GM19099 (cell line): ENCODE measurements around the gene COL2A1.

ENCODE experiments used
- POLR2A ChIP-seq: IDR thresholded peaks from 3 replicates; pipeline ENCODE4 v1.6.1; 2011; ENCODE audit warnings: low read depth; ENCODE audit not compliant: insufficient read length; ENCODE audit errors: extremely low read depth

COL2A1 gene

GRCh38 chr12:47980779-47981495, 23.3 kb downstream of the COL2A1 start:
- TF ChIP-seq POLR2A, result no peak

GRCh38 chr12:47980197-47980596, 24.1 kb downstream of the COL2A1 start:
- no peak for TF ChIP-seq POLR2A

- no peak for TF ChIP-seq POLR2A
Observed at GRCh38 chr12:47979686-47980085, 24.6 kb downstream of the COL2A1 start.

- no peak for TF ChIP-seq POLR2A
Observed at GRCh38 chr12:47979166-47979565, 25.1 kb downstream of the COL2A1 start.

- no peak for TF ChIP-seq POLR2A
Observed at GRCh38 chr12:47978598-47978873, 25.7 kb downstream of the COL2A1 start.

- no peak for TF ChIP-seq POLR2A
Observed at GRCh38 chr12:47977772-47978597, 26.3 kb downstream of the COL2A1 start.

- no peak for TF ChIP-seq POLR2A
Observed at GRCh38 chr12:47977046-47977771, 27.1 kb downstream of the COL2A1 start.

- TF ChIP-seq POLR2A, result no peak
Observed at GRCh38 chr12:47975816-47976215, 28.5 kb downstream of the COL2A1 start.

GRCh38 chr12:47975036-47975620, 29.1 kb downstream of the COL2A1 start:
- TF ChIP-seq POLR2A, result no peak

- no peak for TF ChIP-seq POLR2A
Observed at GRCh38 chr12:47973870-47974269, 30.4 kb downstream of the COL2A1 start.

- no peak for TF ChIP-seq POLR2A
Observed at GRCh38 chr12:47972895-47973294, 31.4 kb downstream of the COL2A1 start.

GRCh38 chr12:47970843-47971242, 33.4 kb downstream of the COL2A1 start:
- no peak for TF ChIP-seq POLR2A

- TF ChIP-seq POLR2A, result no peak
Observed at GRCh38 chr12:47969845-47970244, 34.4 kb downstream of the COL2A1 start.

- TF ChIP-seq POLR2A, result no peak
Observed at GRCh38 chr12:47967461-47968321, 36.6 kb downstream of the COL2A1 start.
